Ovary (tissue), 3 donors: Measurements from ENCODE around the gene KLC1.

ENCODE experiments used
- CTCF ChIP-seq, 3 donors: fragments of 450-650 bp in 2 of 3; fragments of 200-600 bp in 1 of 3; IDR thresholded peaks; one replicate each; pipeline versions ENCODE4 v1.5.1 to v1.8.0; 2016 to 2022; ENCODE audit warnings: antibody characterized with exemption in 3 of 3, mild to moderate bottlenecking in 1 of 3
- EP300 ChIP-seq: sonication (generic); formaldehyde crosslinking; IDR thresholded peaks from one replicate; pipeline ENCODE4 v1.6.1; 2017; ENCODE audit warnings: antibody characterized with exemption
- POLR2A ChIP-seq: fragments of 450-650 bp; IDR thresholded peaks from one replicate; pipeline ENCODE4 v1.6.1; 2017; ENCODE audit warnings: antibody characterized with exemption, mild to moderate bottlenecking, moderate library complexity
- donor health status: DM: no; HTN: no; CAD: no.

GRCh38 chr14:103593577-103593976, 35.4 kb upstream of the KLC1 start:
- TF ChIP-seq CTCF (IDR thresholded peaks at IDR 0.05), result no peak
- TF ChIP-seq POLR2A, result no peak
- TF ChIP-seq EP300, result no peak
